ENCODE measurements around the gene DGCR2.
"Not testable (repeated sequence)": the region's sequence is repeated elsewhere in the genome, so short reads cannot be mapped to it uniquely, and the experiment has no call there.

The DGCR2 gene

DNA sequence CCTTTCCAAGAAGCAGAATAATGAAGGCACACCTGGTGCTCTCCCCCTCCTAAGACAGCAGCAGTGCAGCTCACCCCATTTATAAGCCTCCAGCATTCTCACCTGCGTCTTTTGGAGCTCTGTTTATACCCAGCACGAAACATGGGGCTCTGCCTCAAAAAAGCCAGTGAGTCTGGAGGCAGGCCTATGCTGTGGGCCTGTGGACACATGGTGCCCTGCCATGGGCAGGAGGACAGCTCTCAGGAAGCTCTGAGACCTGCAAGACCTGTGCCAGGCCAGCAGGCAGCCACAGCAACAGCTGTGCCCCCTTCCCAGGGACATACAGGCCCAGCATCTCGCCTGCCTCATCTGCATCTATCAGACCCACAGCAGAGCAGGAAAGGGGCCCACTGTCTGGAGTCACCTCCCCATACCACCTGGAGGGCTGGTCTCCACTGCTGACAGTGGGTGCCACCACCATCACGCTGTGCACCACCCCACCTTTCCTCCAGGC is 64.2 kb downstream of the DGCR2 start:
- DNase-seq: no peak

DNA sequence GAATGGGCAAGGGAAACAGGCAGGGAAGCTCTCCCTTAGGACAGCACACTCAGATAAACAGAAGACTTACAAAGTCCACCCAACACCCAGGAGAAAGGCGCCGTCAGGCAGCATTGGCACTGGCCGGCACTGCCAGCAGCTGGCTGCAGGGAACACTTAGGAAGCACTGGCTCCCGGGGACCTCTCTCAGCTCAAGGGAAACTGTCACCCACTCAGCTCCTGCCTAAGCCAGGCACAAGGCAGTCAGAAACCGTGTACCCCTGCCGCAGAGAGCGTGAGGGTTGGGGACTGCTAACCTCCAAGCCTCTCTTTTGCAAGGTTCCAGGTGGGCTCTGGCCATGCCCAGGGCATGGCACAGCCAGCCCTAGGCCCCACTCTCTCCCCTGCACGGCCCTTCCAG is 64.7 kb downstream of the DGCR2 start:
- DNase-seq: no peak

DNA sequence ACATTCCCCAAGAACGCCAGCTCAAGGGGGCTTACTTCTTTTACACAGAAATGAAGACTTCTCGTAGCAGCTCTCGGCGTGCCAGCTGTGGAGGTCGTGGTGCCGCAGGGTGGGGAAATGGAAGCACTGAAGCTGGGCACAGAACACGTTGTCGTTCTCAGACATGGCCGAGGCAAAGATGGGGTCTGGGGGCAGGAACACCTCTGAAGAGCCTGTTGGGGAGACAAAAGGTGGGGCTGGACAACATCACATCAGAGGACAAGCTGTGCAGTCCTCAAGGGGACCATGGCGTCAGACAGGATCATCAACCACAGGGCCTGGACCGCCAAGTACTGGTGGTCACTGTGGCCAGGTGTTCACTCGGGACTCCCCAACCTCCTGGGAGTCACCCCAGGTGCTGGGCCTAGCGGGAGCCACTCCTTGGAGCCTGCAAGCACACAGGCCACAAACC is 65.2 kb downstream of the DGCR2 start:
- DNase-seq: no peak

DNA sequence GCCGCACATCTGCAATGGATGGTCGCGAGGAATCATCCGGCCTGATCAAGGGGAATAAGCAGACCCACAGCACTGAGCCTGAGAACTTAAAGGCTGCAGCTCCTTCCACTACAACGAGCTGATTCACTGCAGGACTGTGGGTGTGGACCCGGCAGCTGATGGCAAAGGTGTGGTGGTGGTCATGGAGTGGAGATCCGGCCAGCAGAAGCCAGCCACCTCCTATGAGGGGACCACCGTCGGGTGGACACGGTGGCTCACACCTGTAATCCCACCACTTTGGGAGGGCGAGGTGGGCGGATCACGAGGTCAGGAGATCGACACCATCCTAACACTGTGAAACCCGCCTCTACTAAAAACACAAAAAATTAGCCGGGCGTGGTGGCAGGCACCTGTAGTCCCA is 66.4 kb downstream of the DGCR2 start:
- no peak for DNase-seq

DNA sequence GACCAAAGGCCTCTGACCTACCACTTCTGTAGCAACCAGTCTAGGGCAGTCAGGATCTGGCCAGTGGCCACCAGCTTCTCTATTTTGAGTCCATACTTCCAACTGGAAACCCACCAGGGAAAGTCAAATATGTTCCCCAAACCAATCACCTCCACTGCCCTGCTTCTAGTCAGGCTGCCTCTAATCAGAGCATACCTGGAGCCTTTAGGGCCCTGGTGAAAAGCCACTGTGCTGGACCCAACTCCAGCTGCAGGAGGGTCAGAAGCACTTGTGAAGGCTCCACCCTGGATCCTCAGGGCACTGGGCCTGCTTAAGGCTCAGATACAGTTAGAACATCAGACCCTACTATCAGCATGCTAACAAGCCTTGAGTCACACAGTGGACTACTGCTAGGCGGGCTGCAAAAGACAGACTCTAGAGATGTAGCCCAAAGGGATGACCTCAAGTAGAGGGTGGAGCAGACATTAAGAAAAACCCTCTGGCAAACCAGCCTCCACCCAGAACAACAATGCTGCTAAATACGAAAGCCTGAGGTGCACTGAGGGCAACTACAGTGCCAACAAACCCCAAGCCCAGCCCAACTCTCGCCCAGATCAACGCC is 69.2 kb downstream of the DGCR2 start:
- DNase-seq: no peak

DNA sequence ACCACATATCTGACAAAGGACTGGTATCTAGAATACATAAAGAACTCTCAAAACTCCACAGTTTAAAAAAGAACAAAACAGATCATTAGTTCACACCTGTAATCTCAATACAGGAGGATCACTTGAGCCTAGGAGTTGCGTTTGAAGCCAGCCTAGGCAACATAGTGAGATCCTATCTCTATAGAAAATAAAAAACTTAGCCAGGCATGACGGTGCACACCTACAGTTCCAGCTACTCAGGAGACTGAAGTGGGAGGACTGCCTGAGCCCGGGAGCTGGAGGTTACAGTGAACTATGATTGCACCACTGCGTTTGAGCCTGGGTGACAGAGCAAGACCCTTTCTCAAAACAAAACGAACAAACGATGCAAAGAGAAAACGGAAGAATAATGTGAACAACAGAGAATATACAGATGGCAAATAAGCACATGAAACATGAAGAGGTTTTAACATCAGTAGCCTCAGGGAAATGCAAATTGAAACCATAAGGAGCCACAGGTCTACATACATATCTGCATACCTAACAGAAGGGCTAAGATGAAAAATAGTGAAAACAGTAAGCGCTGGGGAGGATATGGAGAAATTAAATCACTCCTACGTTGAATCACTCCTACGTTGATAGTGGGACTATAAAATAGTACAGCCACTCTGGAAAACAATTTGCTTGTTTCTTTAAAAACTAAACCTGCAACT is 70.7 kb downstream of the DGCR2 start:
- no peak for DNase-seq

DNA sequence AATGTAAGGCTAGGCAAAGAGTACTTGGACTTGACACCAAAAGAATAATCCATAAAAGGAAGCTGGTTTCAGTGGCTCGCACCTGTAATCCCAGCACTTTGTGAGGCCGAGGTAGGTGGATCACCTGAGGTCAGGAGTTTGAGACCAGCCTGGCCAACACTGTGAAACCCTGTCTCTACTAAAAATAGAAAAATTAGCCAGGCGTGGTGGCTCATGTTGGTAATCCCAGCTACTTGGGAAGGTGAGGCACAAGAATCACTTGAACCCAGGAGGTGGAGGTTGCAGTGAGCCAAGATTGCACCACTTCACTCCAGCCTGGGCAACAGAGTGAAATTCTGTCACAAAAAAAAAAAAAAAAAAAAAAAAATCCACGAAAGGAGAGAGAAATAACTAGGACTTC is 71.4 kb downstream of the DGCR2 start:
- not testable (repeated sequence) for DNase-seq

DNA sequence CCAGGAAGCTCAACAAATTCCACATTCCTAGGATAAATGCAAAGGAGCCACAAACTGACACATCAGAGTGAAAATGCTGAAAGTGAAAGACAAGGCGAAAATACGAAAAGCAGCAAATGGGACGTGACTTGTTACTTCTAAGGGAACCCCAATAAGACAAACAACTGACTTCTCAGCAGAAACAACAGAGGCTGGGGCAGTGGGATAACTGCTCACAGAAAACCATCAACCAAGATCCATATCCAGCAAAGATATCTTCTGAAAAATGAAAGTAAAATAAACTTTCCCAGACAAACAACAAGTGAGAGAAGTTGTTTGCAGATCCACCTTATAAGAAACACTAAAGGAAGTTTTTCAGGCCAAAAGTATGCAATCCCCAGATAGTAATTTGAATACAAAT is 72.1 kb downstream of the DGCR2 start:
- no peak for DNase-seq

DNA sequence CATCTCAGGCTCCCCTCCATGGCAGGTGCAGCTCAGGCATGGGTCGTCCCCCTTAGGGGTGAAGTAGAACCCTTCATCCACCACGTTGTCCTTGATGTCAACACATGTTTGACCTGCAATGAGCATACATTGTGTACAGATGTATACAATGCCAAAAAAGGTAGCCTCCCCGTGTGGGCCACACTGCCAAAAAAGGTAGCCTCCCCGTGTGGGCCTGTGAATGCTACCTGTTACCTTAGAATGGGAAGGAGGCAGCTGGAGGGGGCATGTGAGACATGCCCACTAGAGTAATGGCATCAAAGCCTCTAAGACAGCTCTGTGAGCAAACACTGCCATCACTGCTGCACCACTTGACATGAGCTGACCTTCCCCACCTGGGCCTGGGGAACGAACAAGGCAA is 73.7 kb downstream of the DGCR2 start:
- no peak for DNase-seq

DNA sequence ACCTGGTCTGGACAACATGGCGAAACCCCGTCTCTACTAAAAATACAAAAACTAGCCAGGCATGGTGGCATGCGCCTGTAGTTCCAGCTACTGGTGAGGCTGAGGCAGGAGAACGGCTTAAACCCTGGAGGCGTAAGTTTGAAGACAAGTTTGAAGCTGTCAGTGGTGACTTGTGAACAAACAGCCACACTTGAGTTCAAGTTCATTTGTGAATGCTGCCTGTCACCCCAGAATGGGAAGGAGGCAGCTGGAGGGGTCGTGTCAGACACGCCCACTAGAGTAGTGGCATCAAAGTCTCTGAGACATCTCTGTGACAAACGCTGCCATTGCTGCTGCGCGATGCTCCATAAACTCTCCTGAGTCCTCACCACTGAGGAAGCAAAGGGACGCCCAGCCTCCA is 74.2 kb downstream of the DGCR2 start:
- no peak for DNase-seq

DNA sequence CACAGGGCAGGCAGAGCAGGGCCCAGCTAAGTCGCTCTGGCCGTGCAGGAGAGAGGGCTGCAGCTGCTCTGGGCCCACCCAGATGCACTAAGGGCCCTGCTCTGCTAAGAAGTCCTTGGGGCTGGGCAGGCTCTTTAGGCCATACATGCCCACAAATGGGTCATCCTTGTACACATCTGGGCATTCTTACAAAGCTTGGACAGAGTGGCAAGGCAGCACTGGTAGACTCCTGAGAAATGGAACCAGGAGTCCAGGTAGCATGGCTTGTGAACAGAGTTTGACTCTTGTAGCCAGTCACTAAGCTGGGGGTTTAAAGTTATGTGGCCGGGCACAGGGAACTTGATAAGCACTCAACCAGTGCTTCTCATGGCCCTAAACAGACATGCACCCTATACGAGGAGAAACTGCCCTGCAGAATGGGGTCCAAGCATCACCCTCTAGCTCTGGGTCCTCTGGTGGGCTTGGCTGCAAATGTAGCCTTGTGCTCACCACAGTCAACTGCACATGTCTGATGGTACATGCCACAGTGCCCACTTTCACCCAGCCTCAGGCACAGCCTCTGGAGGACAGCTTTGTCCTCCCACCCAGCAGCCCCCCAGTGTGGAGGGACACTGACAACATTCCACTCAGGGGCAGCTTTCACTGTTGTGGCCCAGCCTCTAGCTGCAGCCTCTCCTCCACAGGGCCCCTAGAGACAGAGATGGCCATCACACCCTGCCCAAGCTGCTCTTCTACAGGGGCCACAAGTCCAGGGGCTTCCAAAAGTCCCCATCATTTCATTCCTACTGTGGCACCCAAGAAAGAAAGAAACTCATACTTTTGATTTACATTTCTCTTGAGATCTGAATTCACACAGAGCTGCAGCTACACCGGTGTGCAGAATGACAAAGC is 75.2 kb downstream of the DGCR2 start:
- DNase-seq: no peak

DNA sequence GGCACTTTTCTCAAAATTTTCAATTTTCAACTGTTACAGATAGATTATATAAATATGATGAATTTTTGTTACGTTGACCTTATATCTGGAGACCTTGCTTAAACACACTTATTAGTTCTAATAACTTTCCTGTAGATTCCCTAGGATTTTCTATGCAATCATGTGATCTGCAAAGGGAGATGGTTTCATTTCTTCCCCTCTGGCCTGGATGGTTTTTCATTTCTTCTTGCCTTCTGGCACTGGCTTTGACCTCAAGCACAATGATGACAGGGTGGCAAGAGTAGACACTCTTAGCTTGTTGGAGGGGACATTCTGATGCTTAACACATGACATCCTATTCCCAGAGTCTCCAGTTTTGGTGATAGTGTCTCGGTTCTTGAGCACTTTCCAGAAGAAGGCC is 75.9 kb downstream of the DGCR2 start:
- DNase-seq: no peak

DNA sequence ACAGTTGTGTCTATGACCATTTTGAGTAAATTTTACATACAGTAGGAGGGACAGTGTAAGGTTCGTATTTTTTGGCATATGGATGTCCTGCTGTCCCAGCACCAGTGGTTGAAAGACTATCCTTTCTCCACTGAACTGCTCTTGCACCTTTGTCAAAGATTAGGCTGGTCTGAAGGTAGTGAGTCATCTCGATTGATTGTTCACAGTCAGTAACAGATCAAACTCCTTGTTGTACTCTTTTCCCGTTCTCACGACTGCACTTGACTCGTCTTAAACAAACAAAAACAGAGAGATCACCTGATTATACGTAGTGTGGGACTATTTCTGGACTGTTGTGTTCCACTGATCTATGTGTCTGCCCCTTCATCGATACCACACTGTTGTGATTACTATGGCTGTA is 77.1 kb downstream of the DGCR2 start:
- DNase-seq: no peak

DNA sequence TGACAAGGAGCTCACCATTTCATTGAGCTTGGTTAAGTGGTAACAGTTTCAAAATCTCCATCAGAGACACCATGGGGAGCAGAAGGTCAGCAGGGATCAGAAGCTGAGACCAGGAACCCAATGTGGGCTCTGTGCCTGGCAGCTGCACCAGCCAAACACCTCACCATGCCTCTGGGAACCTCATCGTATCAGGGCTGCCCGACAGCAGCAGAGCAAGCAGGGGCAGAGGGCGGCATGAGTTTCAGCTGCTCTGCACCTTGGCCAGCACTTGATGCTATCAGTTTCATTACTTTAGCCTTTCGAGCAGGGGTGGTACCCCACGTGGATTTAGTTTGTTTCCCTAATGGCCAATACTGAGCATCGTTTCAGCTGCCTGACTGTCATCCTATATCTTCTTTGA is 77.8 kb downstream of the DGCR2 start:
- no peak for DNase-seq

DNA sequence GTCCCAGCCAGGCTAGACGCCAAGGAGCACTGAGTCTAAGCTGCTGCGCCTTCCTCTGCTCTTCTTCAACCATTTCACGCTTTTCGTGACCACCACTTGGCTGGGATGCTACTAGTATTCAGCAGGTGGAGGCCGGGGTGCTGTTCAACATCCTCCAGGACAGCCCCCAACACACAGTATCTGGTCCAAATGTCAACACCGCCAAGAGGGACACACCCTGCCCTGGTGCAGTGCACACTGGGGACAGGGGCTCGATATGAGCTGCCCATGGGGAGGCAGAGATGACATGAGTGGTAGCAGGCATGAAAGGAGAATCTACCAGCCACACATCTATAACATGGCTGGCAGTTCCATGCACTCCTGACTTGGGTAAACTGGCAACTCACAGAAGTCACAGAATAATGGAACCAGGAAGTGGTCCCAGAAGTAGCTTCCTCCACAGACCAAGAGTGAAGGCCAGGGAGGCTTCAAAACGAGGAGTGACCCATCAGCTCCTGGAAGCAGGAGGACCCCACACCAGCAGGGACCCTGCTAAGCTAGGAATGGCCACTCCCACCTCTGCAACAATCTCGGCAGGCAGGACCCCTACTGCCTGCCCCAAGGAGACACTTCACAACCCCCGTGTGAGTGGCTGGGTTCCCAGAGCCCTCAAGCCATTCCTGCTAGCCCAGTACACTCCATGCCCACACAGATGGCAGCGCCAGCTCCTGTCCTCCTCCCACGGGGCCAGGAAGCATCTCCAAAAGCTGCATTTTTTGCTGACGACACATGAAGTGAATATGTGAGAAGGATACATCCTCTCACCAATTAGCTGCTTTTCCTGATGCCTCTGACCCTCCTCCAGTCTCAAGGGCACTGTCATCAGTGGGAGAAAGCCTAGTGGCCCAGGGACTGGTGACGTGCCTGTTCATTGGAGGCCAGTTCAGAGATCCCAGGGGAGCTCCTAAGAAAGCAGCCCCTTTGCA is 78.8 kb downstream of the DGCR2 start:
- DNase-seq: no peak

DNA sequence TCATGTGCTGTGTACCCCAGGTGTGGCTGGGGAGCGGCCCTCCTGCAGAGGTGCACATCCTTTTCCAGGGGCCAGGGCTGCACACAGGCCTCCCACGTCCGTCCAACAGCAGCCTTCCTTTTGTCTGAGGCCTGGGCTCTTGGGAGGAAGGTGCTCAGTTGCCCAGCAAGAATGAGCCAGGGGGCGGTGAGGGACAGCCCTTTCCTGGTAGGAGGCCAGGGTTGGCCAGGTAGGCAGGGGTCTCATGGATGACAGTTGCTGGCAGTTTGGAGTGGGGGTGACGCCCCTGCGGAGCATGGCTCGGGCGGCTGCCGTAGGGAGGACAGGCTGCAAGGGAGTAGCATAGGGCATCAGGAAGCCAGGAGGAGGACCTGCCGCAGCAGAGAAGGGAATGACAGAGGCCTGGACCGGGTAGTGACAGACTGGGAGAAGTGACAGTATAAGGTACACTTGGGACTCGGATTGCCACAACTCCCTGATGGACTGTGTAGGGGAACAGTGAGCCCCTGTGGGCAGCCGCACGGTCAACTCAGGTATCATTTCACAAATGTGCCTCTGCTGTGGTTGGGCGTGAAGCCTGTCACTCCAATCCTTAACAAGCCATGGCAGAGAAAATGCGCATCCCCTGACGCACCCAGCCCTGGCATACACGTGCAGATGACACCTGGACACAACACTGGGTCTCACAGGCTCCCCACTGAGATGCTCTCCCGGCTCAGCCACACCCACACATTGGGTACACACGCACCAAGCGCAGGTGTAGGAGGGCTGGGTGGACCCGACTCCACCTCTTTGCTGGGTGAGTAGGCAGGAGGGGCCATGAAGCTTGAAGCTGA is 79.7 kb downstream of the DGCR2 start:
- DNase-seq: no peak

DNA sequence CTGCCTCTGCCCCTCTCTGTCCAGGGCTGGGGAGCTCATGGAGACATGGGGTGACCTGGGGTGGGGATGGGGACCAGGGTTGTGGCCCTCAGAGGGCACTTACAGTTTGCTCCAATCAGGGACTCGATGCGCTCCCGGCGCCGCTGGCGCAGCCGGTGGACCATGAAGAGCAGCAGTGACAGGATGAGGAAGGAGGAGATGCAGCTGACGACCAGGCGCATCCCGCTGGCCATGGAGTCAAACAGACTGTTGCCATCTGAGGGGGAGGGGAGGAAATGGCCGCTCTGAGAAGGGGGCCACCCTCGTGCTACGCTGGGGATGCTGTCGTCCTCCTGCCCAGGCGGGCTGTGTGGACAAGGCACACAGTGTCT is 80.5 kb downstream of the DGCR2 start:
- no peak for DNase-seq

DNA sequence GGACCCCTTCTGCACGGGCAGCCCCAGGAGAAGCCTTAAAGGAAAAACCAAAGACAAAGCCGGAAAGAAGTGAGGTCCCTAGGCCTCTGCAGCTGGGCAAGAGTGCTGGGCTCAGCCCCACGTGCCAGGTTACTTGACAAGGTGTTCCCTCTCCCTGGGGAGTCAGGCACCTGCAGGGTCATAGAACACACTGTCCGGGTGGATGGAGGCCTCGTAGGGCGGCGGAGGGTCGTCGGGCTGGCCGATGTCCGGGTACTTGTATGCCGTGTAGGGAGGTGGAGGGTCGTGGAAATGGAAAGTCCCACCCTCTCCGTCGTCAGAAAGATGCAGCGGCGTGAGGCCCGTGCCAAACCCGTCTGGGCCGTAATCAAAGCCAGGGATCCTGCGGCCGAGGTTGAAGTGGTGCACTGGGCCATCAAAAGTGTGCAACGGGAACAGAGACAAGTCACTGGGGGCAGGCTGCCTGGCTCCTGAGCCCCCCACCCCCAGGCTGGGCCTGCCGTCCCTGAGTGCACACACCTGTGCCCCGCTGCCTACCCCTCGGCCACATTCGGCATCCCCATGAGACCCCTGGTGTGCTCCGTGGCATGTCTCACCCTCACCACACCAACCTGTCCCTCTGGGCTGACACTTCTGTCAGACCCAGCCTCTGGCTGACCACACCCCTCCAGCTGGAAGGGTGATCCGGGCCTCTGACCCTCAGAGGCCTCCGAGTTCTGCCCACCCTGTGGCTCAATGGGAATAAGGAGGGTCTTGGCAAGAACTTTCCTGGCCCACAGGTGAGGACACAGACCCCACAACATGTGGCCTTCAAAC is 81.1 kb downstream of the DGCR2 start:
- DNase-seq: no peak

DNA sequence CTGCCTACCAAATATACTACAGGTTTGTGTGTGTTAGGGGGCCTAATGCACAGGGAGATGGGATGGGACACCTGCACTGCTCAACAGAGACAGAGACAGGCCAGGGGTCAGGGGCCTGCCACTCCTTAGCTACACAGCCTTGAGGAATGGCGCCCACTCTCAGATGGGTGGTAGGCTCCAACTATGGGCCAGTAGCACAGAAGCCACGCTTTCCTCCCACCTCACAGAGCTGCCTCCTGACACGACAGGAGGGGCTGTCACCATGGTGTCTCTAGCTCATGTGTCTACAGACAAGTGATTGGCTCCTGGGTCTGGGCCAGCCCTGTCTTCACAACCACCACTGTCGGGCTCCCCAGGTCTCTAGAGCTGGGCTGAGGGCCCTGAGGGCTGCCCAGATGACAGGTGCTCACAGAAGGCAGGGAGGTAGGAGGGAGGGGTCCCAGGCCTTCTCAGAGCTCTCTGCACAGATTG is 81.8 kb downstream of the DGCR2 start:
- DNase-seq: no peak

DNA sequence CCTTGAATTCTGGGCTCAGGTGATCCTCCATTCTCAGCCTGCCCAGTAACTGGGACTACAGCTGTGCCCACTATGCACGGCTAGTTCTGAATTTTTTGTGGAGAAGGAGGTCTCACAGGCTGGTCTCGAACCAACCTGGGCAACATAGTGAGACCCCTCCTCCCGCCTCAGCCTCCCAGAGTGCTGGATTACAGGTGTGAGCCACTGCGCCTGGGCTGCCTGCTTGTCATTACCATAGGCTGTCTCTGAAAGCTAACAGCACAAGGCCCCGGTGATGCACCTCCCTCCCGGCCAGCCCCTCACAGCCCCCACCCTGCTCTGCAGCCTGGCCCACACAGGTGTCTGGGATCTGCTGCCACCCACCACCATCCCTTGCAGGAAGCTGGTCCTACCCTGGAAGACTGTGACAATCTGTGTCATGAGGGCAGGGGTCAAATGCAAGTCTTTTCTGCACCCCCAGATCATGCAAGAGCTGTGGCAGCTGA is 82.4 kb downstream of the DGCR2 start:
- DNase-seq: no peak

DNA sequence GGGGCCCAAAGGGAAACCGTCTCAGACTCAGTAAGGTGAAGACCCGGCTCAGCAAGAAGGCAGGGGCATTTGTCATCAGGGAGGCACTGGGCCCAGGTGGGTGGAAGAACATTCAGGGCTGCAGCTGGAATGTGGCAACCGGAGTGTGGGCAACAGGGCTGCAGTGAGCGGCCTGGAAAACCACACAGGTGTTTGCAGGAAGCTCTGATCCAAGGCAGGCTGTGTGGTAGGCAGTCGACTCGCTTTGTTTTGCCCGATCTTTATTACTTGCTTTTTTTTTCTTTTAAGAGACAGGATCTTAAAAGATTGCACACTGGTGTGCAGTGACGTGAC is 82.8 kb downstream of the DGCR2 start:
- DNase-seq: no peak

Data from SHP77 (cell line).